T-cell (primary cell): ENCODE data around the gene CCBE1. TPM values are rescaled to one million over a fixed set of nuclear protein-coding genes. Genes with fewer than 3 reads are reported as not detected.

ENCODE experiments used
- ATAC-seq, 4 experiments: fragments of 200-7000 bp in 3 of 4; fragments of 150-1000 bp in 1 of 4; cut with Tn5 transposase; replicated peaks in 1 of 4; 1 replicate in 3 of 4; 2 replicates in 1 of 4; pipeline ENCODE4 v1.10.0; 2021; ENCODE audit warnings: moderate library complexity in 3 of 4, mild to moderate bottlenecking in 2 of 4, moderate number of reproducible peaks in 1 of 4
- CTCF ChIA-PET, 2 donors: fragments of 300-600 bp; sonication (Branson Sonifier 250); formaldehyde crosslinking; loops; one replicate each; lab custom pipeline; 2022; ENCODE audit warnings: antibody characterized with exemption in 2 of 2; lab: Charles Lee
- POLR2A ChIA-PET, 2 donors: fragments of 300-600 bp; sonication (Branson Sonifier 250); formaldehyde crosslinking; loops; one replicate each; lab custom pipeline; 2022; ENCODE audit warnings: antibody characterized with exemption in 2 of 2; lab: Charles Lee
- DNase-seq, 35 experiments: peaks; one replicate each; pipeline versions ENCODE4 v3.0.0 to v3.0.0-alpha.2; 2013 to 2023
- H3K27ac ChIP-seq: one replicate; pipeline ENCODE4 v1.5.1; 2013; ENCODE audit warnings: low read length
- H3K27me3 ChIP-seq, 2 experiments: replicated peaks in 1 of 2; 1 replicate in 1 of 2; 2 replicates in 1 of 2; pipeline versions ENCODE4 v1.6.1 to v1.7.0; 2013; ENCODE audit warnings: low read length in 1 of 2, mixed read lengths in 1 of 2; ENCODE audit not compliant: control insufficient read depth in 2 of 2, insufficient read depth in 2 of 2; ENCODE audit errors: extremely low read depth in 1 of 2
- H3K36me3 ChIP-seq, 2 donors: 1 replicate in 1 of 2; 2 replicates in 1 of 2; pipeline versions ENCODE4 v1.6.1 to v1.7.0; 2013; ENCODE audit warnings: low read length in 1 of 2; ENCODE audit not compliant: control insufficient read depth in 2 of 2, insufficient read depth in 1 of 2; ENCODE audit errors: extremely low read depth in 1 of 2
- H3K4me1 ChIP-seq, 2 experiments: 1 replicate in 1 of 2; 2 replicates in 1 of 2; pipeline versions ENCODE4 v1.6.1 to v1.7.0; 2013; ENCODE audit warnings: low read length in 2 of 2, mixed read lengths in 1 of 2; ENCODE audit not compliant: insufficient read depth in 2 of 2, control insufficient read depth in 1 of 2; ENCODE audit errors: extremely low read depth in 1 of 2
- H3K4me3 ChIP-seq, 2 donors: 1 replicate in 1 of 2; 2 replicates in 1 of 2; pipeline versions ENCODE4 v1.5.1 to v1.7.0; 2013; ENCODE audit warnings: mild to moderate bottlenecking in 2 of 2, low read length in 1 of 2, moderate library complexity in 1 of 2; ENCODE audit not compliant: control insufficient read depth in 1 of 2; ENCODE audit errors: extremely low read depth in 1 of 2
- H3K9me3 ChIP-seq: 2 replicates; pipeline ENCODE4 v1.7.0; 2013
- H3K27ac Mint-ChIP-seq, 2 donors: one replicate each; pipeline ENCODE4 v1.8.0; 2020 to 2021; ENCODE audit warnings: mild to moderate bottlenecking in 2 of 2, mixed read lengths in 2 of 2
- H3K27me3 Mint-ChIP-seq, 2 donors: one replicate each; pipeline ENCODE4 v1.8.0; 2021 to 2022; ENCODE audit warnings: mixed read lengths in 2 of 2
- H3K36me3 Mint-ChIP-seq: one replicate; pipeline ENCODE4 v1.8.0; 2021; ENCODE audit warnings: mixed read lengths
- H3K4me1 Mint-ChIP-seq, 3 donors: one replicate each; pipeline ENCODE4 v1.8.0; 2020 to 2022; ENCODE audit warnings: mixed read lengths in 3 of 3, mild to moderate bottlenecking in 1 of 3
- H3K4me3 Mint-ChIP-seq, 3 donors: one replicate each; pipeline ENCODE4 v1.8.0; 2020 to 2022; ENCODE audit warnings: mild to moderate bottlenecking in 3 of 3, mixed read lengths in 3 of 3, moderate library complexity in 3 of 3
- H3K9me3 Mint-ChIP-seq, 3 donors: one replicate each; pipeline ENCODE4 v1.8.0; 2020 to 2022; ENCODE audit warnings: mixed read lengths in 3 of 3
- WGBS: methylation state at CpG from one replicate; pipeline ENCODE4 v1.1.5; 2013; ENCODE audit warnings: missing lambda C conversion rate; ENCODE audit not compliant: insufficient coverage; 5-methylcytosine and 5-hydroxymethylcytosine counted together
- total RNA-seq, 35 experiments: library from RNA in 6 of 35; stranded (reverse) in 6 of 35; fragments of 120-200 nt in 1 of 35; gene quantifications; one replicate each; pipeline versions ENCODE4 v1.2.1 to v1.2.4 and lab custom pipeline; 2013 to 2026

CCBE1 gene
- total RNA-seq, 5 donors from 2014 or later (not counting 1 experiment from before 2014, with no cell fraction given): 0.07 to 0.32 (median 0.29) TPM; not detected in 2

DNA sequence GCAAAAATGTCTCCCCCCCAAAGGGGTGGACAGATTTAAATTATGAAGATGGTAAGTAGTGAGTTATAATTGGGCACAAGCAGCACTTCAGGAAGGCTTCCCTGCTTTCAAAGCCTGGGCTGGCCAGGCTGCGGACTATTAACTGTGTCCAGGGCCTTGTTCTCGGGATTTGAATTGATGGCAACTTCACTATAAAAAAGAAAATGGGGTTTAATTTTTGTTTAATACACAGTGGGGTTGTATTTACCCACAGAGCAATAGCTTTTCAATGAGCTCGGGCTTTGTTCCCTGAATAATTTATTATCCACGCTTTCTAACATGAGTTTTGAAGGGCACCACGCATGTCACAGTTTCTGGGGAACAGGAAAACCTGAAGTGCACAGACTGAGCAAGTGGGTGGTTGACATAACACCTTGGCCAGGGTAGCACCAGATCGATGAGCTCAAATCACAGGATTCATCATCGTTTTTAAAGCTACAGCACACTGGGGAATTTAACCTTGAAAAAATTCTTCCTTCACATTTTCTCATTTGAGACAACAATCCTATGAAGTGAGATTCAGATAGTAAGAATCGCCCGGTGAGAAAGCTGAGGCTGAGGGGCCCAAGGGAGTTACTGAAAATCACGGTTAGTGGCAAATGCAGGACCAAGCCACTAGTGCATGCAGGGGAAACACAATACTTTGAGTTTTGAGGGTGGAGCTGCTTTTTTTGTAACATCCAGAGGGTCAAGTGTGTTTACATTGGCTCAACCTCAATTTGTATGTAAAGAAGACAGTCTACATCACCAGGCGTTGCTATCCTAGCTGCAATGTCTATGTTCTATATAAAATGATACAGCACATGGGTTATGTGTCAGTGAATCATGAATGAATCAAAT is 309.3 kb downstream of the CCBE1 start:
- H3K27ac ChIP-seq: no peak overlapping the region
- Mint-ChIP-seq H3K27ac (no peak overlapping the region), H3K4me3 (no peak overlapping the region), H3K9me3 (no peaks in the 10 kb centered on the region), H3K36me3 (no peaks in the 10 kb centered on the region), H3K27me3 (peaks cover 11 to 20% of the 10 kb centered on the region in 2 donors), H3K4me1 (no peaks in the 10 kb centered on the region)
- H3K4me1 ChIP-seq: no peaks in the 10 kb centered on the region
- H3K36me3 ChIP-seq: no peaks in the 10 kb centered on the region
- H3K4me3 ChIP-seq: no peak overlapping the region
- no peaks in the 10 kb centered on the region for H3K9me3 ChIP-seq
- DNase-seq (no peak), ATAC-seq (no peak)
- ChIA-PET POLR2A (interaction anchor here in 1 of 2 donors (0.6 kb wide), 1 partner anchor 243 kb away, joined by 11 read pairs; no protein-coding TSS in a partner anchor), CTCF (no interaction called here)
- WGBS: 79% methylated on average over 6 of the region's 11 CpGs
- H3K27me3 ChIP-seq: peaks cover 0 to 11% of the 10 kb centered on the region in 2 experiments

DNA sequence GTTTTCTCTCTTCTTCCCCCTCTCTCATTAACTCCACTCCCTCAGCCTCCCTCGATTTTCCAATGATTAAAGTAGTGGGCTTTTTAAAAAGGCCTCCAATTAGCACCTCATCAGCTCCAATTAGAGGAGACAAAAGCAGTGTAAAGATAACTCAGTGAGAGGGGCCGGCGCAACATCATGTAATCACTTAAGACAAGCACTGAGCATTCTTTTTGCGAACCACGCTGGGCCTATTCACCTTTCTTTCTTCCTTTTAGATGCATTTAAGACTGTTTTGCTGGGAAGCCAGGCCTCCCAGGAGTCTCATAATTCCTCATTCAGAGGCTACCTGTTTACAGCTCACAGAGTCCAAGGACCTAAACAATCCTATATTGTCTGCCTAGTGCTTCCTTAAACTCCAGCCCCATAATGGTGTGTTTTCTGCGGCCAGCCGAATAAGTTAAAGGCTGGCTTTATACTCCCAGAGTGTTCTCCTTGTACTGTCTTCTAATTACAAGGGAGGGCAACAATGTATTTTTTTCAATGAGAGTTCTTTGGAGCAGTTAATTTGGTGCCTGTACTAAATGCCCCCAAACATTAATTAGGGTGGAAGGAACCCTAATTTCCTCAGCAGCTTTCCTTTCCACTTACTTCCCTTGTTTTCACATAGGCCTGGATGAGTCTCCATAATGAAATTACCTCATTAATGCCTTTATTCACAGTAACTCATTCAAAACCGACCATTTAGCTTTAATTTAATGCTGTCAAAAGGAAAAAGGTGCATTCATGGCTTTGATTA is 310.1 kb downstream of the CCBE1 start:
- Mint-ChIP-seq H3K36me3 (no peaks in the 10 kb centered on the region), H3K27ac (no peak overlapping the region), H3K27me3 (peaks cover 6 to 11% of the 10 kb centered on the region in 2 donors), H3K4me3 (no peak overlapping the region), H3K9me3 (no peaks in the 10 kb centered on the region), H3K4me1 (no peaks in the 10 kb centered on the region)
- no peak overlapping the region for H3K27ac ChIP-seq
- POLR2A ChIA-PET: no interaction called here
- H3K4me3 ChIP-seq: no peak overlapping the region
- no peaks in the 10 kb centered on the region for H3K36me3 ChIP-seq
- peaks cover 0 to 5% of the 10 kb centered on the region in 2 experiments for H3K27me3 ChIP-seq
- no peaks in the 10 kb centered on the region for H3K4me1 ChIP-seq
- 91% methylated on average over 4 of the region's 8 CpGs for WGBS
- CTCF ChIA-PET: no interaction called here
- ATAC-seq (no peak), DNase-seq (no peak)
- no peaks in the 10 kb centered on the region for H3K9me3 ChIP-seq

- Mint-ChIP-seq H3K36me3 (no peaks in the 10 kb centered on the region), H3K4me1 (no peaks in the 10 kb centered on the region), H3K27ac (no peak overlapping the region), H3K9me3 (no peaks in the 10 kb centered on the region), H3K4me3 (no peak overlapping the region), H3K27me3 (peaks cover 2 to 4% of the 10 kb centered on the region in 2 donors)
- Histone ChIP-seq H3K4me1 (no peaks in the 10 kb centered on the region), H3K36me3 (no peaks in the 10 kb centered on the region), H3K27me3 (peaks cover 0 to 3% of the 10 kb centered on the region in 2 experiments), H3K27ac (no peak overlapping the region), H3K4me3 (no peak overlapping the region), H3K9me3 (no peaks in the 10 kb centered on the region)
- no peak for ATAC-seq
- WGBS: 64% methylated on average over 2 of the region's 4 CpGs
- ChIA-PET POLR2A (no interaction called here), CTCF (interaction anchor here in 1 of 2 donors (1.9 kb wide), 1 partner anchor 17 kb away, joined by 6 read pairs; no protein-coding TSS in a partner anchor)
- no peak for DNase-seq
Observed at GRCh38 chr18:59385191-59385590, 312.0 kb downstream of the CCBE1 start.

- ChIA-PET POLR2A (interaction anchor here in 1 of 2 donors (0.6 kb wide), 1 partner anchor 40 kb away, joined by 5 read pairs; no protein-coding TSS in a partner anchor), CTCF (interaction anchor here in 1 of 2 donors (1.9 kb wide), 1 partner anchor 18 kb away, joined by 6 read pairs; no protein-coding TSS in a partner anchor)
- Mint-ChIP-seq H3K36me3 (no peaks in the 10 kb centered on the region), H3K4me1 (no peaks in the 10 kb centered on the region), H3K27me3 (peaks cover 10 to 15% of the 10 kb centered on the region in 2 donors), H3K9me3 (no peaks in the 10 kb centered on the region), H3K27ac (no peak overlapping the region), H3K4me3 (no peak overlapping the region)
- 100% methylated on average over 4 of the region's 6 CpGs for WGBS
- no peaks in the 10 kb centered on the region for H3K4me1 ChIP-seq
- H3K4me3 ChIP-seq: no peak overlapping the region
- no peak for DNase-seq
- no peak for ATAC-seq
- peaks cover 0 to 3% of the 10 kb centered on the region in 2 experiments for H3K27me3 ChIP-seq
- no peak overlapping the region for H3K27ac ChIP-seq
- H3K9me3 ChIP-seq: no peaks in the 10 kb centered on the region
- no peaks in the 10 kb centered on the region for H3K36me3 ChIP-seq
Observed at GRCh38 chr18:59383851-59384250, 313.4 kb downstream of the CCBE1 start.

DNA sequence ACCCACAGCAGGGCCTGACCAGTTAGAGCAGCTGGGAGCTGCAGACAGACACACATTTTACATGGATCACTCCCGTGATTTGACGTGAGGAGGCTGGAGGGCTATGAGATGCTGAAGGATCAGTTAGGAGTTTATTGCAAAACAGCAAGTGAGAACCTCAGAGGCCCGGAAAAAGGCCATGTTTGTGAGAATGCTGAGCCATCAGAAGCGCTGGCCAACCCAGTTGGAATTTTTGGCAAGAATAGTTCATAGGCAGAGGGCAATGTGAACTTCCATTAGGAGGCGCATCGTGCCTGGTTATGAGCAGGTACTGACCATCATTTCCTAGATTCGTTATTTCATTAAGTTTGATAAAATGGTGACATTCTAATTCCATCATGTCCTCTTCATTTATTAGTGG is 314.8 kb downstream of the CCBE1 start:
- no peaks in the 10 kb centered on the region for H3K9me3 ChIP-seq
- ChIA-PET CTCF (no interaction called here), POLR2A (no interaction called here)
- no peaks in the 10 kb centered on the region for H3K36me3 ChIP-seq
- ATAC-seq (no peak), DNase-seq (no peak)
- no peak overlapping the region for H3K27ac ChIP-seq
- peaks cover 0 to 3% of the 10 kb centered on the region in 2 experiments for H3K27me3 ChIP-seq
- Mint-ChIP-seq H3K27me3 (peaks cover 17 to 27% of the 10 kb centered on the region in 2 donors), H3K4me1 (no peaks in the 10 kb centered on the region), H3K4me3 (no peak overlapping the region), H3K27ac (no peak overlapping the region), H3K9me3 (no peaks in the 10 kb centered on the region), H3K36me3 (no peaks in the 10 kb centered on the region)
- 96% methylated on average over 4 of the region's 7 CpGs for WGBS
- no peak overlapping the region for H3K4me3 ChIP-seq
- H3K4me1 ChIP-seq: no peaks in the 10 kb centered on the region

- ATAC-seq (no peak), DNase-seq (no peak)
- Mint-ChIP-seq H3K36me3 (no peaks in the 10 kb centered on the region), H3K27me3 (peaks cover 17 to 27% of the 10 kb centered on the region in 2 donors), H3K9me3 (no peaks in the 10 kb centered on the region), H3K4me1 (no peaks in the 10 kb centered on the region), H3K27ac (no peak overlapping the region), H3K4me3 (no peak overlapping the region)
- ChIA-PET POLR2A (no interaction called here), CTCF (no interaction called here)
- H3K9me3 ChIP-seq: no peaks in the 10 kb centered on the region
- H3K36me3 ChIP-seq: no peaks in the 10 kb centered on the region
- 70% methylated on average over 2 of the region's 6 CpGs for WGBS
- no peak overlapping the region for H3K27ac ChIP-seq
- H3K4me1 ChIP-seq: no peaks in the 10 kb centered on the region
- H3K4me3 ChIP-seq: no peak overlapping the region
- peaks cover 0 to 3% of the 10 kb centered on the region in 2 experiments for H3K27me3 ChIP-seq
Observed at GRCh38 chr18:59381949-59382348, 315.3 kb downstream of the CCBE1 start.
